H9 (cell line): ENCODE measurements around the gene GRAMD1B. TPM values are rescaled to one million over a fixed set of nuclear protein-coding genes. Genes with fewer than 3 reads are reported as not detected.
A peak's percentile ranks its signal among the peaks of the same experiment; 100 is the strongest.

ENCODE experiments used
- DNase-seq: peaks from one replicate; pipeline ENCODE4 v3.0.0-alpha.2; 2017
- H2AFZ ChIP-seq: one replicate; pipeline ENCODE4 v1.6.1; 2013; ENCODE audit warnings: mild to moderate bottlenecking, low read length, control low read depth, moderate library complexity
- H2AK5ac ChIP-seq: 2 replicates; pipeline ENCODE4 v1.6.1; 2013; ENCODE audit warnings: low read length, control low read depth, mixed read lengths; ENCODE audit not compliant: insufficient read length
- H2BK120ac ChIP-seq: one replicate; pipeline ENCODE4 v1.6.1; 2013; ENCODE audit warnings: low read depth, mild to moderate bottlenecking, low read length, control low read depth, inconsistent platforms; ENCODE audit not compliant: poor library complexity, severe bottlenecking
- H2BK12ac ChIP-seq: 2 replicates; pipeline ENCODE4 v1.6.1; 2013; ENCODE audit warnings: low read length, control low read depth, mixed read lengths, low read depth; ENCODE audit not compliant: insufficient read length
- H2BK15ac ChIP-seq: 2 replicates; pipeline ENCODE4 v1.6.1; 2013; ENCODE audit warnings: low read depth, low read length, control low read depth
- H2BK20ac ChIP-seq: one replicate; pipeline ENCODE4 v1.6.1; 2013; ENCODE audit warnings: low read depth, mild to moderate bottlenecking, low read length, control low read depth, inconsistent platforms; ENCODE audit not compliant: poor library complexity, severe bottlenecking
- H2BK5ac ChIP-seq: 2 replicates; pipeline ENCODE4 v1.6.1; 2013; ENCODE audit warnings: low read length, control low read depth, mixed read lengths; ENCODE audit not compliant: insufficient read length
- H3K14ac ChIP-seq: 2 replicates; pipeline ENCODE4 v1.6.1; 2013; ENCODE audit warnings: low read length, control low read depth; ENCODE audit not compliant: insufficient read depth
- H3K18ac ChIP-seq: 2 replicates; pipeline ENCODE4 v1.6.1; 2013; ENCODE audit warnings: low read depth, mild to moderate bottlenecking, mixed read lengths, low read length, control low read depth; ENCODE audit not compliant: insufficient read length
- H3K23ac ChIP-seq: 2 replicates; pipeline ENCODE4 v1.6.1; 2013; ENCODE audit warnings: low read length, control low read depth, mixed read lengths, low read depth; ENCODE audit not compliant: insufficient read length
- H3K23me2 ChIP-seq: 2 replicates; pipeline ENCODE4 v1.6.1; 2013; ENCODE audit warnings: low read depth, mild to moderate bottlenecking, mixed read lengths, low read length, control low read depth; ENCODE audit not compliant: insufficient read length, poor library complexity, severe bottlenecking
- H3K27ac ChIP-seq: 2 replicates; pipeline ENCODE4 v1.5.1; 2013; ENCODE audit warnings: low read length, control low read depth, mixed read lengths, low read depth; ENCODE audit not compliant: insufficient read length
- H3K27me3 ChIP-seq: 2 replicates; pipeline ENCODE4 v1.6.1; 2013; ENCODE audit warnings: low read length, control low read depth, inconsistent platforms; ENCODE audit not compliant: insufficient read depth
- H3K4ac ChIP-seq: 2 replicates; pipeline ENCODE4 v1.6.1; 2013; ENCODE audit warnings: low read depth, mild to moderate bottlenecking, control low read depth, inconsistent platforms, low read length, moderate library complexity
- H3K4me1 ChIP-seq: 2 replicates; pipeline ENCODE4 v1.6.1; 2013; ENCODE audit warnings: low read length, control low read depth, inconsistent platforms; ENCODE audit not compliant: insufficient read depth
- H3K4me2 ChIP-seq: 2 replicates; pipeline ENCODE4 v1.6.1; 2013; ENCODE audit warnings: low read length, control low read depth, mixed read lengths; ENCODE audit not compliant: insufficient read length, insufficient read depth
- H3K56ac ChIP-seq: 2 replicates; pipeline ENCODE4 v1.6.1; 2013; ENCODE audit warnings: low read depth, mild to moderate bottlenecking, mixed read lengths, low read length, control low read depth; ENCODE audit not compliant: insufficient read length
- H3K79me1 ChIP-seq: 2 replicates; pipeline ENCODE4 v1.6.1; 2013; ENCODE audit warnings: low read depth, mild to moderate bottlenecking, moderate library complexity, low read length, control low read depth, inconsistent platforms; ENCODE audit not compliant: insufficient read depth, poor library complexity, severe bottlenecking
- H3K79me2 ChIP-seq: 2 replicates; pipeline ENCODE4 v1.6.1; 2013; ENCODE audit warnings: low read length, control low read depth, inconsistent platforms; ENCODE audit not compliant: insufficient read depth
- H3K9ac ChIP-seq: 2 replicates; pipeline ENCODE4 v1.6.1; 2013; ENCODE audit warnings: low read length, control low read depth, mixed read lengths; ENCODE audit not compliant: insufficient read length; ENCODE audit errors: extremely low read depth
- H3K9me3 ChIP-seq: one replicate; pipeline ENCODE4 v1.6.1; 2013; ENCODE audit warnings: low read depth, low read length, inconsistent platforms; ENCODE audit not compliant: control insufficient read depth
- H3T11ph ChIP-seq: one replicate; pipeline ENCODE4 v1.6.1; 2013; ENCODE audit warnings: mild to moderate bottlenecking, low read length, control low read depth, inconsistent platforms
- H4K20me1 ChIP-seq: one replicate; pipeline ENCODE4 v1.6.1; 2013; ENCODE audit not compliant: control insufficient read depth, insufficient read length, insufficient read depth
- H4K5ac ChIP-seq: 2 replicates; pipeline ENCODE4 v1.6.1; 2013; ENCODE audit warnings: low read depth, mild to moderate bottlenecking, mixed read lengths, low read length, control low read depth; ENCODE audit not compliant: insufficient read length
- H4K8ac ChIP-seq: replicated peaks from 2 replicates; pipeline ENCODE4 v1.6.1; 2013; ENCODE audit warnings: low read length, control low read depth, mixed read lengths, low read depth; ENCODE audit not compliant: insufficient read length
- H4K91ac ChIP-seq: 2 replicates; pipeline ENCODE4 v1.6.1; 2013; ENCODE audit warnings: low read depth, mild to moderate bottlenecking, moderate library complexity, mixed read lengths, low read length, control low read depth; ENCODE audit not compliant: insufficient read length
- H3K27ac Mint-ChIP-seq, 3 experiments: 2 replicates in 2 of 3; 3 replicates in 1 of 3; pipeline ENCODE4 v1.8.0; 2020 to 2021; ENCODE audit warnings: mixed read lengths in 3 of 3, mild to moderate bottlenecking in 1 of 3, moderate library complexity in 1 of 3
- H3K27me3 Mint-ChIP-seq: 2 replicates; pipeline ENCODE4 v1.8.0; 2021; ENCODE audit warnings: low read depth, mild to moderate bottlenecking, moderate library complexity, mixed read lengths
- H3K36me3 Mint-ChIP-seq, 3 experiments: 2 replicates in 2 of 3; 3 replicates in 1 of 3; pipeline ENCODE4 v1.8.0; 2020 to 2021; ENCODE audit warnings: low read depth in 3 of 3, mixed read lengths in 3 of 3; ENCODE audit not compliant: insufficient read depth in 1 of 3
- H3K4me1 Mint-ChIP-seq, 2 experiments: 2 replicates each; pipeline ENCODE4 v1.8.0; 2020; ENCODE audit warnings: mixed read lengths in 2 of 2
- H3K4me3 Mint-ChIP-seq, 2 experiments: 2 replicates in 1 of 2; 3 replicates in 1 of 2; pipeline ENCODE4 v1.8.0; 2020 to 2021; ENCODE audit warnings: mild to moderate bottlenecking in 2 of 2, mixed read lengths in 2 of 2, moderate library complexity in 1 of 2
- H3K9me3 Mint-ChIP-seq, 2 experiments: 2 replicates in 1 of 2; 3 replicates in 1 of 2; pipeline ENCODE4 v1.8.0; 2020; ENCODE audit warnings: mild to moderate bottlenecking in 2 of 2, mixed read lengths in 2 of 2, moderate library complexity in 1 of 2
- CTCF ChIP-seq: fragments of 200-600 bp; sonication (generic); conservative IDR thresholded peaks from 3 replicates; pipeline ENCODE4 v1.8.0; 2021; ENCODE audit warnings: antibody characterized with exemption, mild to moderate bottlenecking
- WGBS: extraction: QIAGEN DNeasy Blood & Tissue Kit; methylation state at CpG from one replicate; pipeline ENCODE4 v1.1.7; 2013; ENCODE audit warnings: missing lambda C conversion rate, low lambda C conversion rate, mixed read lengths; ENCODE audit not compliant: insufficient read length; ENCODE audit errors: extremely low coverage; 5-methylcytosine and 5-hydroxymethylcytosine counted together
- total RNA-seq: library from RNA; stranded (reverse); gene quantifications from 2 replicates; pipeline ENCODE4 v1.2.1, GENCODE V29; 2021

Gene GRAMD1B
- total RNA-seq, 1 experiment from 2014 or later, result 25.9 TPM

GRCh38 chr11:123437236-123437979, 7.3 kb downstream of the GRAMD1B start:
- Mint-ChIP-seq H3K9me3 (peaks cover 3 to 11% of the 10 kb centered on the region in 2 experiments; a peak in 2 of 5 replicates), H3K36me3 (peaks cover 28 to 48% (median 47%) of the 10 kb centered on the region in 3 experiments), H3K4me3 (no peak overlapping the region), H3K27me3 (peaks cover 5% of the 10 kb centered on the region; the same call in 1 of the 2 replicates), H3K4me1 (peaks cover 60 to 61% of the 10 kb centered on the region in 2 experiments), H3K27ac (peak overlapping the region; percentile 15 to 82 (median 27); a peak in 5 of 7 replicates)
- no peak overlapping the region for H4K91ac ChIP-seq
- H3K14ac ChIP-seq, result no peak overlapping the region
- H3K18ac ChIP-seq, result no peak overlapping the region
- H4K8ac ChIP-seq, result no peak overlapping the region
- no peak overlapping the region for H3K27ac ChIP-seq
- H2BK15ac ChIP-seq, result no peak overlapping the region
- no peaks in the 10 kb centered on the region for H3K23me2 ChIP-seq
- no peak overlapping the region for H3K9ac ChIP-seq
- H3K9me3 ChIP-seq, result no peaks in the 10 kb centered on the region
- no peak overlapping the region for H3K23ac ChIP-seq
- H3K79me2 ChIP-seq, result no peaks in the 10 kb centered on the region
- TF ChIP-seq CTCF, result no peak
- no peak overlapping the region for H2BK120ac ChIP-seq
- no peak overlapping the region for H2AK5ac ChIP-seq
- no peak overlapping the region for H3K4ac ChIP-seq
- WGBS, result no CpG with 5 or more reads among the region's 9 CpGs
- no peak overlapping the region for H2BK12ac ChIP-seq
- H4K20me1 ChIP-seq, result no peaks in the 10 kb centered on the region
- no peak overlapping the region for H2BK5ac ChIP-seq
- no peak overlapping the region for H3K56ac ChIP-seq
- no peak overlapping the region for H3T11ph ChIP-seq
- H2BK20ac ChIP-seq, result no peak overlapping the region
- no peak overlapping the region for H3K4me2 ChIP-seq
- no peak overlapping the region for H4K5ac ChIP-seq
- no peaks in the 10 kb centered on the region for H3K27me3 ChIP-seq
- no peak for DNase-seq
- H3K4me1 ChIP-seq, result peaks cover 6% of the 10 kb centered on the region; the same call in 1 of the 2 replicates
- no peaks in the 10 kb centered on the region for H3K79me1 ChIP-seq
- no peak overlapping the region for H2AFZ ChIP-seq
